ENCODE results near the gene MGME1. TPM values are rescaled to one million over a fixed set of nuclear protein-coding genes. Genes with fewer than 3 reads are reported as not detected.
A peak's percentile ranks its signal among the peaks of the same experiment; 100 is the strongest.

Gene MGME1
- total and polyA plus RNA-seq, 9 of the 15 experiments (the other 6 are each of a cell fraction or from before 2014, with no cell fraction given), result 13.4 to 45.1 (median 30.6) TPM

GRCh38 chr20:17925141-17925939, 43.5 kb upstream of the MGME1 start (continued):
- TF ChIP-seq, protein P1, sequence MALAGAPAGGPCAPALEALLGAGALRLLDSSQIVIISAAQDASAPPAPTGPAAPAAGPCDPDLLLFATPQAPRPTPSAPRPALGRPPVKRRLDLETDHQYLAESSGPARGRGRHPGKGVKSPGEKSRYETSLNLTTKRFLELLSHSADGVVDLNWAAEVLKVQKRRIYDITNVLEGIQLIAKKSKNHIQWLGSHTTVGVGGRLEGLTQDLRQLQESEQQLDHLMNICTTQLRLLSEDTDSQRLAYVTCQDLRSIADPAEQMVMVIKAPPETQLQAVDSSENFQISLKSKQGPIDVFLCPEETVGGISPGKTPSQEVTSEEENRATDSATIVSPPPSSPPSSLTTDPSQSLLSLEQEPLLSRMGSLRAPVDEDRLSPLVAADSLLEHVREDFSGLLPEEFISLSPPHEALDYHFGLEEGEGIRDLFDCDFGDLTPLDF (CRISPR knock-in tag; IDR thresholded peaks at IDR 0.05), result no peak
- TF ChIP-seq SRF (CRISPR knock-in tag; IDR thresholded peaks at IDR 0.05) (no peak), MBD2 (IDR thresholded peaks at IDR 0.05; ENCODE audit: borderline replicate concordance, low read depth) (no peak), STAT5A (IDR thresholded peaks at IDR 0.05; ENCODE audit: borderline replicate concordance, low read length) (peak; percentile 64), HDAC3 (IDR thresholded peaks at IDR 0.05; ENCODE audit: borderline replicate concordance, partially characterized antibody) (peak; percentile 84), CBX2 (IDR thresholded peaks at IDR 0.05; ENCODE audit: insufficient read depth, low read length, poor library complexity, severe bottlenecking) (no peak), TSC22D4 (tag; IDR thresholded peaks at IDR 0.05) (no peak), ZNF184 (CRISPR knock-in tag; IDR thresholded peaks at IDR 0.05) (no peak), ZNF79 (CRISPR knock-in tag; IDR thresholded peaks at IDR 0.05; ENCODE audit: low read depth) (no peak), HNRNPUL1 (IDR thresholded peaks at IDR 0.05; ENCODE audit: low read length) (no peak), HDGF (IDR thresholded peaks at IDR 0.05) (no peak), ELF1 (tag; IDR thresholded peaks at IDR 0.05) (no peak), DMBX1 (CRISPR knock-in tag; IDR thresholded peaks at IDR 0.05; ENCODE audit: borderline replicate concordance) (no peak), STAT6 (CRISPR knock-in tag; IDR thresholded peaks at IDR 0.05) (no peak)
- TF ChIP-seq, protein P2, sequence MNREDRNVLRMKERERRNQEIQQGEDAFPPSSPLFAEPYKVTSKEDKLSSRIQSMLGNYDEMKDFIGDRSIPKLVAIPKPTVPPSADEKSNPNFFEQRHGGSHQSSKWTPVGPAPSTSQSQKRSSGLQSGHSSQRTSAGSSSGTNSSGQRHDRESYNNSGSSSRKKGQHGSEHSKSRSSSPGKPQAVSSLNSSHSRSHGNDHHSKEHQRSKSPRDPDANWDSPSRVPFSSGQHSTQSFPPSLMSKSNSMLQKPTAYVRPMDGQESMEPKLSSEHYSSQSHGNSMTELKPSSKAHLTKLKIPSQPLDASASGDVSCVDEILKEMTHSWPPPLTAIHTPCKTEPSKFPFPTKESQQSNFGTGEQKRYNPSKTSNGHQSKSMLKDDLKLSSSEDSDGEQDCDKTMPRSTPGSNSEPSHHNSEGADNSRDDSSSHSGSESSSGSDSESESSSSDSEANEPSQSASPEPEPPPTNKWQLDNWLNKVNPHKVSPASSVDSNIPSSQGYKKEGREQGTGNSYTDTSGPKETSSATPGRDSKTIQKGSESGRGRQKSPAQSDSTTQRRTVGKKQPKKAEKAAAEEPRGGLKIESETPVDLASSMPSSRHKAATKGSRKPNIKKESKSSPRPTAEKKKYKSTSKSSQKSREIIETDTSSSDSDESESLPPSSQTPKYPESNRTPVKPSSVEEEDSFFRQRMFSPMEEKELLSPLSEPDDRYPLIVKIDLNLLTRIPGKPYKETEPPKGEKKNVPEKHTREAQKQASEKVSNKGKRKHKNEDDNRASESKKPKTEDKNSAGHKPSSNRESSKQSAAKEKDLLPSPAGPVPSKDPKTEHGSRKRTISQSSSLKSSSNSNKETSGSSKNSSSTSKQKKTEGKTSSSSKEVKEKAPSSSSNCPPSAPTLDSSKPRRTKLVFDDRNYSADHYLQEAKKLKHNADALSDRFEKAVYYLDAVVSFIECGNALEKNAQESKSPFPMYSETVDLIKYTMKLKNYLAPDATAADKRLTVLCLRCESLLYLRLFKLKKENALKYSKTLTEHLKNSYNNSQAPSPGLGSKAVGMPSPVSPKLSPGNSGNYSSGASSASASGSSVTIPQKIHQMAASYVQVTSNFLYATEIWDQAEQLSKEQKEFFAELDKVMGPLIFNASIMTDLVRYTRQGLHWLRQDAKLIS (CRISPR knock-in tag; IDR thresholded peaks at IDR 0.05), result no peak
- TF ChIP-seq, protein P3, sequence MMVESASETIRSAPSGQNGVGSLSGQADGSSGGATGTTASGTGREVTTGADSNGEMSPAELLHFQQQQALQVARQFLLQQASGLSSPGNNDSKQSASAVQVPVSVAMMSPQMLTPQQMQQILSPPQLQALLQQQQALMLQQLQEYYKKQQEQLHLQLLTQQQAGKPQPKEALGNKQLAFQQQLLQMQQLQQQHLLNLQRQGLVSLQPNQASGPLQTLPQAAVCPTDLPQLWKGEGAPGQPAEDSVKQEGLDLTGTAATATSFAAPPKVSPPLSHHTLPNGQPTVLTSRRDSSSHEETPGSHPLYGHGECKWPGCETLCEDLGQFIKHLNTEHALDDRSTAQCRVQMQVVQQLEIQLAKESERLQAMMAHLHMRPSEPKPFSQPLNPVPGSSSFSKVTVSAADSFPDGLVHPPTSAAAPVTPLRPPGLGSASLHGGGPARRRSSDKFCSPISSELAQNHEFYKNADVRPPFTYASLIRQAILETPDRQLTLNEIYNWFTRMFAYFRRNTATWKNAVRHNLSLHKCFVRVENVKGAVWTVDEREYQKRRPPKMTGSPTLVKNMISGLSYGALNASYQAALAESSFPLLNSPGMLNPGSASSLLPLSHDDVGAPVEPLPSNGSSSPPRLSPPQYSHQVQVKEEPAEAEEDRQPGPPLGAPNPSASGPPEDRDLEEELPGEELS (CRISPR knock-in tag; IDR thresholded peaks at IDR 0.05; ENCODE audit: borderline replicate concordance), result no peak
